Activated CD8-positive, alpha-beta memory T cell treated with anti-CD3 and anti-CD28 coated beads, Interleukin-2, amount 50 U/mL, for 24 hours (primary cell): Measurements from ENCODE around the gene DAP.
"Not testable (repeated sequence)": the region's sequence is repeated elsewhere in the genome, so short reads cannot be mapped to it uniquely, and the experiment has no call there.

Experiments
- DNase-seq: peaks from one replicate; pipeline ENCODE4 v3.0.0-alpha.2; 2020; ENCODE audit errors: extremely low read depth

DAP gene

DNA sequence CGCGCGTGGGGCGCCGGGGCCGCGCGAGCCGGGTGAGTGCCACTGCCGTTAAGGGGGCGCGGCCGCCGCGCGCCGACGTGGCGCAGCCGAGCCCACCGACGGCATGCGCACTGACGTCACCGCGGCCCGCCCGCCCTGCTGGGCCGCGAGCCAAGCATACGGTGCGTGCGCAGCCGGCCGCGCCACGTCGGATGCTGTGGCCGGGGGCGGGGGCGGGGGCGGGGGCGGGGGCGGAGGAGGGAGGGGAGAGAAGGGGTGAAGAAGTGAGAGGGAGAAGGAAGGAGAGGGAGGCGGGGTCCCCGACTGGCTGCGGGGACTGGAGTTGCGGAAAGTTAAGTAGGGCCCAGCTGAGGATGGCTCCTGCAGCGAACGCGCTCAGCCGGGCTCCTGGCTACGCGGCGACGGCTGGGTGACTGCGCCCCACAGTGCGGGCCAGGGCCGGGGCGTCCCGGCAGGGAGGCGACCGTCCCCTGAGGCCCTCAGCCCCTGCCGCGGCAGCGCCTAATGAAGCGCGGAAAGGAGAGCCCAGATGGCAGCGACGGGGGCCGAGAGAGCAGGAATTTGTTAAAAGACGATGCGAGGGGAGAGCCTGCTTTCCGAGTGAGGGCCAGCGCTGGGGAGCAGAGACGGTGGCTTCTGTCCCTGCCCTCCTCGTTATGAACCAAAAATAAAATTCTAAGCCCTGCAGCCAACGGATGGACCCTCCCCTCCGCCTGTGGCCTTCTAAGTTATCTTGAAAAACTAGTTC lies at the start of gene DAP:
Gene DAP, minus strand, starts transcription at position 50 of the 748 bp plus-strand sequence. CDS start 166 bp downstream, outside the sequence.
- DNase-seq = peak; percentile 58

DNA sequence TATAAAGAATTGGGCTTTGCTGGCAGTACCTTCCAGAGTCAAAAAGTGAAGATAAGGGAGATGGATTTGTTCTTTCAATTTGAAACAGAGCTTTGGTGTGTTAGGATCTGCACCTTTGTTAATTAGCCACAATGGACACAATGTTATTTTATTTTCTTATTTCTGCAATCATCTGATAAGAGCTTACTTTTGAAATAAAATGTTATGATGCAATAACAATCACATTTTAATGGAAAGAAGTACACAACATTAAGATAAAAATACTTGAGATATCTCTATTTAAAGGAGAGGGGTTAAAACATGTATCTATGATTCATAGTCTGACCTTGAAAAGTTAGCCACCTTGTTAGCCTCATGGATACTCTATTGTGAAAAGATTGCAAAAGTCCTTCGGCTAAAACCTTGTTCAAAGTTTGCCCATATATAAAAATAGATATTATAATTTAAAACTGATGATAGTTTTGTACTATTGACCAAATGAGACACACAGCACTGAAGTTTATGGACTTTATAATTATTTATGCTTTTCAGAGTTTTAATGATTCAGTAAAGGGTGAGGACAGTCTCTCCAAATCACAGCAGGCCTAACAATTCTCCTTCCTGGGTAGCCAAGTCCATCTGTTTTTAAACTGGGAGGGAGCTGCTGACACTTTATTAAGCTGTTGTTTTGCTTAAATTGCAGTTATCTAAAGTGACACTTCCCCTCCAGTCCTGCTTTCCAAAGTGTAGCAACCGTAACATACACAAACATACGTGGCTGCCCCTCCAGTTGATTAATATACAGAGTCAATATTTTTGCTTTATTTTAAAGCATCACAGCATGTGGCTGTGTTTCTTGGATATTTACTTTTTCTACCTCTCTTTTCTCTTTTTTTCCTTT lies 47.6 kb upstream of the DAP start:
- no peak for DNase-seq

GRCh38 chr5:10801931-10802666 lies 41.1 kb upstream of the DAP start:
- no peak for DNase-seq

DNA sequence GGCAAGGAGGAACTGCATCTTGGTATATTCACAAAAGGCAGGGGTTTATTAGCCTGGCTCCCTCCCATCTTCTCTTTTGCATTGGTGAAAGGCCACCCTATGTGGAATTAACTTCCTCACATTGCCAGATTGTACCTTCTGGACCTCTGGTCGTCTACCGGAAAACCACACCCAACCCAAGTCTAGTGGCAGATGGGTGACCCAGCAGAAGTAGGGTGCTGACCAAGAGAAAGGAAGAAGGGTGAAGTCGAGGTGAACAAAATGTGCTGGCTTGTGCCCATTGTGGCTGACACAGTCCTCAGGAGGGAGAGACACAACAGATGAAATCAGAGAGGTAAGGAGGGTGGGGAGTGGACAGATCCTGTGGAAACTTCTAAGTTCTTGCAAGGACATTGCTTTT lies 39.8 kb upstream of the DAP start:
- DNase-seq = no peak

GRCh38 chr5:10797261-10797660 lies 36.2 kb upstream of the DAP start:
- no peak for DNase-seq

- DNase-seq = no peak
Observed at GRCh38 chr5:10793785-10794184, 32.8 kb upstream of the DAP start.

DNA sequence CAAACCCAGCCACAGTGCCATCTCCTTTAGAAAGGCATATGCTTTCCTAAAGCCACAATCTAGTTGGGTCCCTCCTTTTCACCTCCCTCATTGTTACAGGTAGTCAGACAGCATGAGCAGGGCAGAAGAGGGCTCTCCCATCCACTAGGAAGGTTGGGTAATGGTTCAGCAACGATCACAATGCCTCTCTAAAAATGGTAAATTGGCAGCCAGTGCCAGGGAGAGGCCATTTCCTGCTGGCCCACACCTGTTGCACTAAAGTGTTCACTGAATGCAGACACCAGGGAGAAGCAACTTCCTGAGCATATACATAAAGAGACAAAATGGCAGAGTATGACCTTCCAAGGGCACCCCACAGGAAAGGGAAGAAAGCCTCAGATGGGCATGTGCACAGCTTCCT lies 31.3 kb upstream of the DAP start:
- DNase-seq = no peak

DNA sequence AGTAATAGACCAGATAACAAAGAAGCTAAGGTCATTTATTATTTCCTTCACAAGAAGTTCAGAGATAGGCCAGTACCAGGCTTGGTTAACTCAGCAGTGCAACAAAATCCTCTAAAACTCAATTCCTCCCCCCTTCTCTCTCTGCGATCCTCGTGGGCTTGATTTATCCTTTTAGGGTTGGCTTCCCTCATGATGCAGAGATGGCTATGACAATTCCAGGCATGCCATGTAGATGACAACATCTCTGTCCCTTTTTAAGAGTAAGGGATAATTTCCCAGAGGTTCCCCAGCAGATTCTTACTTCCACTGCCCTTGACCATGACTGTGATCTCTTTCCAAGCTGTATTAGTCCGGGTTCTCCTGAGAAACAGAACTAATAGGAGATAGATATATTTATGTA lies 28.7 kb upstream of the DAP start:
- DNase-seq = no peak

DNA sequence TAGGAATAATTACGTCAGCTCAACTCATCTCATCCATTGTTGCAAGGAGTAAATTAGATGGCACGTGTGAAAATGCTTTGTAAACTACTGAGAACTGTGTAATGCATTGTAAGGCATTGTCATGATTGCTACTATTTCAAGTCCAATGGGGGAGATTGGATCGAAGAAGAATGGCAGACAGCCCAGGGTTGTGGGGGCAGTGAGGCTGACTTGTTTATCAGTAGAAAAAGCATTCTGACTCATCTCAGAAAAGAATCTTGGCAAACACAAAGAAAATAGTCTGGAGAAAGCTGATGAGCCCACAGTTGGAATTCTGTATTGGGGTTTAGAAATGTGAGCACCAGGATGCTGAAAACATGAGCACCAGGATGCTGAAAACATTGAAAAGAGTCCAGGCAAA lies 28.0 kb upstream of the DAP start:
- no peak for DNase-seq

DNA sequence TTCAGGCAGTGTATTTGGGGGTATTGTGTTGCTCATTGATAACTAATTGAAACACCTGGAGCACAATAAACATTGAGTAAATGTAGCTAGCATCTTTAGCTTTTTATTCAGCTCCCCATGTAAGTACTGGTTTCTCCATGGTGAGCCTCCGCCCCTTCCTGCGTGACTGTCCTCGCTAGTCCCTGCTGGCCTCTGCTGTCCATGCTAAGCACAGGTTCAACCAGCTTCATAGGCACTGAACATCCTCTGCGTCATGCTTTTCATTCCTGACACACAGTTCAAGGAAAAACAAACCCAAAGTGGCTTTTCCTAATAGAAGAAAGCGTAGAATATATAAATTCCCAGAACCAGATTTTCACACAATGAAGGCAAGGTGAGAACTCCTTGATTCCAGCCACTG lies 27.3 kb upstream of the DAP start:
- no peak for DNase-seq

DNA sequence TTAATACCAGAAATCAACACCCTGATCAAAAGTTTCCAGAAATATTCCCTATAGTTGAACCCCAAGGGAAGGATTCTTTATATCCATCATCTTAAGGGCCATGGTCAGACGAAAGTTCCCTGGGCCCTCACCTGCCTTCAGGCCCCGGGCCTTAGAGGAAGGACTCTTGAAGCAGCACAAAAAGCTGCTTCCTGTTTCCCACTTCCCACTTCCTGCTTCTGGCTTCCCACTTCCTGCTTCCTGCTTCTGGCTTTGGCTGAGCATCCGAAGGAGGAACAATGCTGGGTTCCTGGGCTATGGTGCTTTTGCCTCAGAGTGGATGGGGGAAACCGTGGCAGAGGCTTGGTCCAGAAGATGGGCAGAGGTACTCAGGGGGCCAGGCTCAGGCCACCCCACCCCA lies 25.8 kb upstream of the DAP start:
- DNase-seq = no peak

GRCh38 chr5:10780208-10780607 lies 19.2 kb upstream of the DAP start:
- DNase-seq = not testable (repeated sequence)

GRCh38 chr5:10779592-10779991 lies 18.6 kb upstream of the DAP start:
- no peak for DNase-seq

- DNase-seq = no peak
Observed at GRCh38 chr5:10778179-10778910, 17.3 kb upstream of the DAP start.

GRCh38 chr5:10775646-10776045 lies 14.6 kb upstream of the DAP start:
- no peak for DNase-seq

DNA sequence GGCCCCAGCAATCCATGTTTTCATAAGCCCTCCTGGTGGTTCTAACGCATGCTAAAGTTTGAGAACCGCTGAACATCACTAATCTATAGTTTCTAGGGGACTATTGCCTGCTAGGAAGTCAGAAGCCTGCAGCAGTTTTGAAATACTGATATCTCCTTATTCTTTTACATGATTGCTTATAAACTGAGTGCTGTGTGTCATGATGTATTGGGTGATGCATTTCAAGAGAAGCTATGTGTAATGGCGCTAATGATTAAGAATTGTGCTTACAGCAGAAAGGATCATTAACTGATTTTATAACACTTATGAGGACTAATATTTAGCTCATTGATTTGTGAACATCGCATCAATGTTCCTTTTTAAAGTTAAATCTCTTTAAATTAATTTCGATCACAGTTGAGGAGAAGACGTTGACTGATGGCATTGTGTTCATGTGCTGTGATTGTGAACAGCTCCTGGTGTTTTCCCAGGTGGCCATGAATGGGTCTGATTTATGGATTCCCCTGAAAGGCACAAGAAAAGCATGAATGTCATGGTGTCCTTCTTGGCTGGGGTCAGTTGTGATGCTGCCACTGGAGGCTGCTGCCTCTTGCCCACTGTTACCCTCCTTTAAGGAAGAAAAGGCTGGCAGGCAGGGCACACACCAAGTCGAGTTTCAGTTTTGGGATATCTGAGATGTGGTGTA lies 12.0 kb upstream of the DAP start:
- DNase-seq = no peak

DNA sequence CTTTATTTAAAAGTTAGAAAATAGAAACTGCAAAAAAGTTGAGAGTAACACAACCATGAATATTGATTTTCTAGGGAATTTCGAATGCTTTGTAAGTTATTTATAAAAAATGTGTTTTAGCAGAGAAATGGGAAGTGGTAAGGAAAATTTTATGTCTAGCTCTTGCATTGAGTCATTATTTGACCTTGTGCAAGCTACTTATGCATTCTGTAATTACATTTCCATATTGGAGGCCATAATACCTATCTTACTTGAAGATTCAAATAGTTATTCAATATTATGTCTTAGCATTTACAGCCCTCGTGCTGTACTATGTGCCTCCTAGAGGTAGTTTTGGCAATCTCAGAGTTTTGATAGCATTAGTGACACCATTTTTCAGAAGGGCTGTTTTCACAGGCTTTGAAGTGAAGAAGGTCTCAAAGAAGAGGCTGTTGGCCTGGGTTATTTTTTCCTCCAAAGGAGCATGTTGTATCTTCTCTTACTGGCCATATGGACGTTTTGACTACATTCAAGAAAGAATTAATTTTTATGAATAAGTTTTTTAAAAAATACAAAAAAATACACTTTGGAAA lies 7.4 kb upstream of the DAP start:
- no peak for DNase-seq

DNA sequence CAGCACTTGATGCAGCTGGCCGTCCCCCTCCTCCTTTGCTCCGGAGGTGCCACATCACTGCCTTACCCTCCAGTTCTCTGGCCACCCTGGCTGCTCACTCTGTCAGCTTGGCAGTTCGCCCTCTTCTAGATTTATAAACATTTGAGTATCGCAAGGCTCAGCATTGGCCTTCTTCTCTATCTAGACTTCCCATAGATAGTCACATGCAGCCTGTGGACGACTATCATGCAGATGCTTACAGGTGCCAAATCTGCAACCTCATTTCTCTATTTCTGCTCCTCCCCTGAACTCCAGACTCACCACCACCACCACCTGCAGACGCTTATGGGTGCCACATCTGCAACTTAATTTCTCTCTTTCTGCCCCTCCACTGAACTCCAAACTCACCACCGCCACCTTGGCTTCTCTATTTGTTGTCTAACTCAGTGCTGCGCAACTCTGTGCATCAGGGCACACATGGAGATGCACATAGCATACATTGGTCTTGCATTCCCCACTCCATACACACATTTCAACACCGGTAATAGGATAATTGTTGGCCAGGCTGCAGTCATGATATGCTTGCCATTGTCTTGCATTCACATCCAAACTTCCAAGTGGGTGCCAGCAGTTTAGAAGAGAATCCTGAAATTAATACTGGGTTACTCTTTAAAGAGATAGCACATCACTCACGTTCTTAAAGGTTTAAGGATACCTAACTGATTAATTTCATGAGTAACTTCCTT lies 1.9 kb upstream of the DAP start:
- no peak for DNase-seq

DNA sequence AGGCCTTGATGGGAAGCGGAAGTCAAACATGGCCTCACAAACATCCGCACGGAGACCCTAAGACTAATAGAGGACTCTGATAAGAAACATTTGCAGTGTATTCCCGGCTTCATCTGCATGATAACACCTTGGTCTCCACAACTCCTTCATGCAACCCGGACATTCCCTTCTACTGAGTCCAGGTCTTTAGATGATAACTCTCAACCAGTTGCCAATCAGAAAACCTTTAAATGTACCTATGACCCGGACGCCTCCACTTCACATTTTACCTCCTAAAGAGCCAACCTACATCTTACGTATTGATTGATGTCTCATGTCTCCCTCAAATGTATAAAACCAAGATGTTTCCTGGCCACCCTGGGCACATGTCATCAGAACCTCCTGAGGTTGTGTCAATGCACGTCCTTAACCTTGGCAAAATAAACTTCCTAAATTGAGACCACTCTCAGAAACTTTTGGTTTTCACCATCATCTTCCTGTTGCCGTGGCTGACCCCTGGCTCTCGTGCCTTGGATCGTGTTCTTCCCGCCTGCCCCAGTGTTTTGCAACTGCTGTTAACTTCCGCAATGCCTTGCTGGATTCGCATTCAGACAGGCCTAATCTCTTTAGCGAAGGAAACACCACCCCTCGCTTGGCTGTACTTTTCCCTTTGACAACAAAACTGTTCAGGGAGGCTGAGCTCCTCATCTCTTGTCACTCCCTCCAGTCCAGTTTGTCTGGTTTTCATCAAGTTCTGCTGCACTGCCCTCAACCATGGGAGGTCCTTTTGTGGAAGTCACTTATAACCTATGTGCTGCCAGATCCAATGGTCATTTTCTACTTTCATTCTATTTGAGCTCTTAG lies 1.1 kb upstream of the DAP start:
- DNase-seq = no peak

- no peak for DNase-seq
Observed at GRCh38 chr5:10760921-10761184, 181 bp downstream of the DAP start.
